Stimulated activated CD4-positive, alpha-beta T cell treated with anti-CD3 and anti-CD28 coated beads, Interleukin-15, amount 100 ng/mL, for 24 hours (primary cell): ENCODE results near the gene ELFN1.
"Not testable (repeated sequence)": the region's sequence is repeated elsewhere in the genome, so short reads cannot be mapped to it uniquely, and the experiment has no call there.

ENCODE experiments used
- DNase-seq: peaks from one replicate; pipeline ENCODE4 v3.0.0-alpha.2; 2020

Gene ELFN1

DNA sequence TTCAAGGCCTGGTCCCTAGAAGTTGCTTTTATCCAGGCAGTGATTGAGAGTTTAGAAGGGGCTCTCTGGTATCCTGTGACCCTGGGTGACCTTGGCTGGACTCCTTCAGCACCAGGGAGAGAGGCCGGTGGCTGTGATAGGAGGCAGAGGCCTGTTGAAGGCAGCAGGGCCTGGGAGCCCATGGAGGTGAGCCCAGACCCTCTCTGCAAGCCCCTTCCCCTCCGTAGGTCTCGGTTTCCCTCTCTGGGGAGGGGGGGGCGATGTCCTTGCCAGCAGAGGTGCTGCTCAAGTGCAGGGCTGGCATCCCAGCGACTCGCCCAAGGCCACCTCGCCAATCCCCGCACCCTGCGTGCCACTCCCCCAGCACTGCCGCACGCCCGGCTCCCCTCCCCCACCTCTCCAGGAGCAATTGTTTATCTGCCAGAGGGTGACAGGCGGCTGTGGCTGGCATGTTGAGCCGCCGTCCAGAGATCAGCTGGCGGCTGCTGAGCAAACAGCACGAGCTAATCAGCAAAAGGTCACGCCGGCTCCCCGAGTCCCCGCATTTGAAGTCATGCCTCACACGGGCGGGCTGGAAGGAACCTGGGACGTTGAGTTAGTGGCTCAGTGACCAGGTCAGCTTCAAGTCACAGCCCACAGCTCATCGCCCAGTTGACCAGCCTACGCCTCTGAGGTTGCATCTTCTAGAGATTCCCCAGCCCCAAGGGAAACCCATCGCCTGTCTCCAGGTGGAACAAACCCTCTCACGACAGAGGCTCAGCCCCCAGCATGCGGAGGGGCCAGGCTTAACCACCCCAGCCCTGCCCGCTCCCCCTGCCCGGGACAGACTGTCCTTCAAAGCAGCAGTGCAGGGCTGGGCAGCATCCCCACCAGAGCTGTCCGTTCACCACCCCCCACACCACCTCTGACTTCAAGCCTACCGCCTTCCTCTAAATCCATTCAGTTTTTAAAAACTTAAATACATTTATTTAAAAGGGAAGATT lies 43.7 kb downstream of the ELFN1 start:
- DNase-seq: no peak

DNA sequence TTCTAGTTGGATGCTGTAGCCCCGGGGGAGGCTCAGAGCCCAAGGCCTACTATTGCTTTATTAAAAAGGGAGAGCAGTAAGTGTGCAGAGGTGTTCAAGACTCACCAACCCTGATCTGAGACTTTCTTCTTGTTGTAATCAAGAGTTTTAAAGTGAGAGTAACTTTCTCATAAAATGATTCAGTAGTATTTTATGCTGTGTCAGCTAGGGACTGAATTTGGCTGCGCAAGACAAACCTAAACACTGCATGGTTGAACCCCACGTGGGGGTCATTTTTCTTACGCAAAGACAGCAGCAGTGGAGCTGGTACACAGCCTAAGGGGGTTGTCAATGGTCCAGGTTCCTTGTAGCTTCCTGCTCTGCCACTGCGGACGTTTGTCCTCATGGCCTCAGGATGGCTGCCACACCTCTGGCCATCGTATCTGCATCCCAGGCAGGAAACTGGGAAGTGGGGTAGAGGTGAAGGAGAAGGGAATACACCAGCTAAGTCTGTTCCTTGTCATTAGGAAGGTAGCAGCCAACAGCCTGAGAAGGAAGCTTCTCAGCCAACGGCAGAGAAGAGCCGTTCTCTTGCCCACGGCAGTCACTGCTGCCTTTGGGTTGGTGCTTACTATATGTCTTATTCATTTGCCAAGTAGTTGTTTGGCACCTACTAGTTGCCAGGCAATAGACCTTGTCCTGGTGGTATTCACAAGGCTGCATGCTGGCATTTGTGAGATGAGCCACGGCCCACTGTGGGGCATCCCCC lies 44.7 kb downstream of the ELFN1 start:
- DNase-seq: no peak

DNA sequence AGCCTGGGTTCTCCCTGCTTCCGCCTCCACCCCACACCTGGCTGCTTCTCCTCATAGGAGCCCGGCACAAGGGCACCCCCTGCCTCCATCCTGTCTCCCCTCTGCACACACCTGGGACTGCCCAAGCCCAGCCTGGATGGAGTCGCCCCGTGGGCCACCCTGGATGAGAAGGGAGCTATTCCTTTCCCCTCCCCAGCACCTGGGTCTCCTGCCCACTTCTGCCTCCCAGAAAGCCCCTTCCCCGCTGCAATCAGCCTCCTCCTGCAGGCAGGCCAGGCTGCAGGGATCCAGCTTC lies 45.2 kb downstream of the ELFN1 start:
- DNase-seq: no peak

DNA sequence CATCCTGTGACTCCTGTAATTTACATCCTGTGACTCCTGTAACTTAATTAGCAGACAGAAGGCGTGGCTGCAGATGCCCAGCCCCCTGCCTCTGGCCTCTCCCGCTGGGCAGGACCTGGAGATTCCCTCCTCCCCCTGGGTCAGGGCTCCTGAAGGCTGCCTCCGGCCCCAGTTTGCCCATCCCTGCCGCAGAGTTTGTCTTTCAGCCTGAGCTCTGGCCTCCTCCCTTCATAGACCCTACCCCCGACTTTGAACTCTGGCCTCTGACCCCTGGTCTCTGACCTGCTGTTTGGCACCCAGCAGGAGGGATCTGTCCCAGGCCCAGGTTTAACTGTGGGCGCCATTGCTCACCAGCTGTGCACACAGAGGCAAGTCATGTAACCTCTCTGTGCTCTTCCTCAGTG lies 45.6 kb downstream of the ELFN1 start:
- DNase-seq: no peak

DNA sequence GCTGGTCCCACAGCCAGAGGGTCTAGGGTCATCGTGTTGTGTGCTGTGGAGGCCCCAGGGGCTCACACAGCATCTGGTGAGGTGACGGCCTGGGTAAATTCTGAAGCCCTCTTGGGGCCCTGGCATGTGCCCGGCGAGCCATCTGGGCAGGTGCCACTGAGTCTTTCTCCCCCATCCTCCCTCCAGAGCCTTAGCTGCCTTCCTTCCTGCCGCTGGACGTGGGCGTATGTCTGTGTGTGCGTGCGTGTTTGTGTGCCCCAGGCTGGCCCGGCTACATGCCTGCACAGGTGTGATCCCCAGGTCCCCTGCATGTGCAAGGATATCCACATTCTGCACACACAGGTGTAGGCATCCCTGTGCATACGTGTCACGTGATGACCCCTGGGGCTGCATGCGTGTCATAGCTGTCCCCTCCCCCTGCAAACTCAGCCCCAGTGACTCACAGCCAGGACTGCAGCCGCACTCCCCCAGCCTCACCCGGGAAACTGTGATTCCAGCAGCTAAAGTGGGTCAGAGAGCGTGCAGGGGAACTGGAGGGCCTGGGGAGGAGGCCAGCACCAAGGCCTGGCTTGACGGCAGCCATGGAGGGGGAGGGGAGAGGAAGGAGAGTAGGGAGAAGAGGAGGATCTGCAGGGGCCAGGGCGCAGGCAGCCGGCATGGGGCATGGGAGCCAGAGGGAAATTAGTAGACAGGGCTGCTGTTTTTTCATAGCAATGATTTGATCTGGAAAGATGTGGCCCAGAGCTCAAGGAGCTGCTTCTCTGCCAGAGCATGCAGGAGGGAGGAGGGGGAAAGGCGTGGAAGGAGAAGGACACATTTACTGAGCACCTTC lies 46.4 kb downstream of the ELFN1 start:
- peak; percentile 21 for DNase-seq

DNA sequence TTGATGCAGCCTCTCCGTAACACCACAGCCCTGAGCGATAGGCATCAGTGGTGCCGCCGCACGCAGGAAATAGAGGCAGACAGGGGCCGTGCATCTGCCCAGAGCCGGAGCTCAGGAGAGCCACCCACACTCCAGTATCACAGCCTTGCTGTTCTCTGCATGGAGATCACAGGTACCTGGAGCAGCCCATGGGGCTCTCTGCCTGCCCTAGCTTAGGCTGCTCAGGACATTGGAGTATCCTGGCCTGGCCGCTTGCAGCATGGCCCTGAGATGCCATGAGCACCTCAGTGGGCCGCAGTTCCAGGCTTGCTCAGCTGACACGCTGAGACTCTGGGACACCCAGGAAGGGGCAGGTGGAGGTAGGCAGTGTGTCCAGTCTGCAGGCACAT lies 47.0 kb downstream of the ELFN1 start:
- no peak for DNase-seq

DNA sequence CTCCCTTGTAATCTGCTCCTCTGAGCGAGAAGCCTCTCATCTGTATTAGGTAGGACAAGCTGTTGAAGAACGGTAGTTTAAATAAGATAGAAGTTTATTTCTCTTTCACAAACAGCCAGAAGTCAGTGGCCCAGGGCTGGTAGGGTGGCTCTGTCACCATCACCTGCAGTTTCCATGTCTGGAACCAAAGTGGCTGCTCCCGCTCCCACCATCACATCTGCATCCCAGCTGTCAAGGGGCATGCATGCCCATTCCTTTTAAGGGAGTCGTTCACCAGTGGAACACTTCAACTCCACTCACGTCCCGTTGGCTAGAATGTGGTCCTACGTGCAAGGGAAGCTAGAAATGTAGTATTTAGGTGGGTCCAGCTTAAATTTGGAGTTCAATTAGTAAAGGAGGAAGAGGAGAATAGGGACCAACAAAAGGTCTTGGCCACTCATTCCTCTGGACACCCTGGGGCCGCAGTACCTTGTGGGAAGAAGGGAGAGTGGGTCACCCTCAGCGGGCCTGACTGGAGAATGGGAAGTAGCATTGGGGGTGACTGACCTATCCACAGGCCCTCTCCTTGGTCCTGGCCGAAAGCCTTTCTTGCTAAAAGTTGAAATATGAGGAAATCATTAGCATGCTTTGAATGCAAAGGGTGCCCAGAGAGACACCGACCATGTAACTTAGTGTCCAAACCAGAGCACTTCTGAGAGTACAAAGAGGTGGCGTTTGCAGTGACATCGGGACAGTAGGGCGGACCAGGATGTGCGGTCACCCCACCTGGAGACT lies 48.0 kb downstream of the ELFN1 start:
- DNase-seq: no peak

DNA sequence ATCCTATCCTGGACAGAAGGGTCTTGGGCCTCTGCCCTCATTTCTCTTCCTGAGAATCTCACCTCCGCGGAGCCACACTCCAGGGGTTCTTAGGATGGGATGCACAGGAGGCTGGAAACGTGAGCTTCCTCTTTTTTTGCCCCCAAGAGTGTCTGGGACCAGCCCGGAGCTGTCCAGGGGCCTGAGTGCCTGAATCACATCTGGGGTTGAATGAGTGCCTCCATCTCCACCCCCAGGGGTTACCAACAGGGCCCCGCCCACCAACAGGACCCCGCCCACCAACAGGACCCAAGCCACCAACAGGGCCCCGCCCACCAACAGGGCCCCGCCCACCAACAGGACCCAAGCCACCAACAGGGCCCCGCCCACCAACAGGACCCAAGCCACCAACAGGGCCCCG lies 48.8 kb downstream of the ELFN1 start:
- not testable (repeated sequence) for DNase-seq

DNA sequence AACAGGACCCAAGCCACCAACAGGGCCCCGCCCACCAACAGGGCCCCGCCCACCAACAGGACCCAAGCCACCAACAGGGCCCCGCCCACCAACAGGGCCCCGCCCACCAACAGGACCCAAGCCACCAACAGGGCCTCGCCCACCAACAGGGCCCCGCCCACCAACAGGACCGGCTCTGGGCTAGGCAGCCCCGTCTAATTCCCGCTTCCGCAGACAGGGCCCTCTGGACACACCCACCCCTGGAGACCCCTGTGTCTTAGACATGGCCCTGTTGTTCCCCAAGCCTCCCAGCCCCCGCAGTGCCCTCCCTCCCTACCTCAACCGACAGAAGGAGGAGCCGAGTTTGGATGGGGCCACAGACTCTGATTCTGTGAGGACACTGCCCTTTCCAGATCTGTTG lies 49.2 kb downstream of the ELFN1 start:
- DNase-seq: not testable (repeated sequence)

DNA sequence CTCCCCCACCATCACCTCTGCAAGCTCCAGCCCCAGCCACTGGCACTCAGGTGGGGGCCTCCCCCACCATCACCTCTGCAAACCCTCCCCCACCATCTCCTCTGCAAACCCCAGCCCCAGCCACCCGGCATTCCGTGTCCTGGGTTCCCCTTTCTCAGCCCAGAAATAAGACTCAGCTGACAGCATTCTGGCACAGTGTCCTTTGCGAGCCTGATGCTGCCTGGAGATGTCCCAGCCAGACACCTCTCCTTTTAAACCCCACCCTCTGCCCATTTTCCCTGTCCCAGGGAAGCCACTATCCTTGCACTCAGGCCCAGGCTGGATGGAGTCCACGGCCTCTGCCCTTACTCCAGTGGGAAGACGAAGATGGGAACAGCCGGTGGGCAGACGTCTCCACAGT lies 49.8 kb downstream of the ELFN1 start:
- no peak for DNase-seq

DNA sequence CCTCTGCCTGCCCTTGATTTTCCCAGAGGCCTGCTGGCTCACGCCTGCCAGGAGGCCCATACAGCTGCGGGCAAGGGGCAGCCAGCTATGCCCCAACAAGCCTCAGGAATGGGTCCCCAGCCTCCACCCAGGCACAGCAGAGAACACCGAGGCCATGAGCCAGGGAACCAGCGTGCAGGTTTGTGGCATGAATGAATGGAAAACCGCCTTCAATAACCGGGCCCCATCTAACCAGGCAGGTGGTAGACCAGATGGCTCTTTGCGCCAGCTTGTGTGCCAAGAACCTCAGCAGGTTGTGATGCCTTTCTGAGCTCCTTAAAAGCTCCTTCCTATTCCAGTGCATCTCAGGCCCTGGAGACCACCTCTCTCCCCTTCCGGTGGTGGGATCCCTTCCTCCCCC lies 50.2 kb downstream of the ELFN1 start:
- DNase-seq: no peak

DNA sequence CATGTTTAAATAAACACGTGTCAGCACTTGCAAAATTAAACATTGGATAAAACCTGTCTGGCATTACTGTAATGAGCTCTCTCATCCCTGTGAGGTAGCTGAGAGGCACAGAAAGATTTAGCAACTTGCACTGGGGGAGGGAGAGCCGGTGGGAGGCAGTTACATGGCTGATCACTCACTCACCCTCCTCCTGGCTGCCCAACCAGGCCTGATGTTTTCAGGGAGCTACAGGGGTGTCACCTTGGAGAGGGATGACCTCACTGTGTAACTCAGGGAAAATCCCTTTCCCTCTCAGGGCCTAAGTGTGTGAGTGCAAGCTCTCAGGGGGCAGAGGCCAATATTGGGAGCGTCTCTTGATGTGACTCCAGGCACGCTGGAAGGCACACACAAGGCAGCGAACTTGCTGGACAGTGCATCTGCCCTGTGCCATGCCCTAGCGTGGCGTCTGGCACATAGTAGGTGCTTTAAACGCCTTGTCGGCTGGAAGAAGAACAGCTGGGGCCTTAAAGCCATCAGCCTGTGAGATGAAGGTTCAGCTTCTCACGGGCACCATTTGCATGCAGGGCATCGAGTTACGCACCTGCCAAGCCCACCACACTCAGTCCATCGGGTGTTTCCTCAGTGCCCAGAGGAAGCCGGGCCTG lies 51.1 kb downstream of the ELFN1 start:
- no peak for DNase-seq

DNA sequence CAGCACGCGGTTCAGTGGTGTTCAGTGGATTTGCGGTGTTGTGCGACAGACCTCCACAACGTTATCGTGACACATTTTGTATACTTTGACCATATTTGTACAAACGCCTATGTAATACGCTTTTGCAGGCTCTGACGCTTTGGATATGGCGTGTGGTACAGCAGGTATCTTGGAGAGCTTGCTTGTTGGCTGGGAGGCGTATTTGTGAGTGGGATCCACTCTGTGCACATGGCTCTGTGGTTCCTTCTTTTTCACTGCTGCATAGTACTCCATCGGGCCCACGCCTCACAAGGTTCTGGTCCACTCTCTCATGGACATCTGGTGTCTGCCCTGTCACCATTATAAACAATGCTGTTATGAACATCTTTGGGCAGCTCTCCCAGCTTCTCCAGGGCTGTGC lies 53.2 kb downstream of the ELFN1 start:
- no peak for DNase-seq

DNA sequence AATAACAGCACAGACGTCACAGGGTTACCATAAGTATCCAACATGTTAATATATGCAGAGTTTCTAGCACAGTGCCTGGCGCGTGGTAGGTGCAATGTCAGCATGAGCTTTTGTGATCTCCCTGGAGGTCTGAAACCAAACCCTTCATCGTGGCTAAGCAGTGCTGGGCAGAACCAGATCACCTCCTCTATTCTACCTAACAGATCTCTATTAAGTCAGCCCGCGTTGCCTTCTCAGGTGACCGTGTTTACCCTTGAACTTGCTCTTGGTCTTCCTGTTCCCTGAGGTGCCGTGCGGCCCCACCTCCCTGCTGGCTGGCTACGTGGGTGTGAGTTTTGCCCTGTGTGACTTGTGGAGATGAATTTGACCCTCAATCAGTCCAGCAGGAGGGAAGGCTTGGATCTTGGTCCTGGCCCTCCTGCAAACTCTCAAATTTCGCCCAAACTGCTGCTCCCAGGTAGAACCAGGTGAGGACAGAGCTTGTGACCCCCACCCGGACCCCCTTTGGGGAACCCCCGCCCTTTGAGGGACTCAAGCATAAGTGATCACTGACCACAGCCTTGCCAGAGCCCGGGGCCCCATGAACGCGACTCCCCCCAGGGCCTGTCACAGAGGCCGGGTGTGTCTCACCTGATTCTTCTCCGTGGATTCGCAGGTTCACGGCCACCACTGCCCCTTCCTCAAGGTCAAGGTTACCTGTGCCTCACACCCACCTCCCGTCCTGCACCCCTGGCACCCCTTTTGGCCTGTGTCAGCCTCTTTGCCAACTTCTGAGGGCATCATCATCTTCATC lies 54.2 kb downstream of the ELFN1 start:
- DNase-seq: no peak

DNA sequence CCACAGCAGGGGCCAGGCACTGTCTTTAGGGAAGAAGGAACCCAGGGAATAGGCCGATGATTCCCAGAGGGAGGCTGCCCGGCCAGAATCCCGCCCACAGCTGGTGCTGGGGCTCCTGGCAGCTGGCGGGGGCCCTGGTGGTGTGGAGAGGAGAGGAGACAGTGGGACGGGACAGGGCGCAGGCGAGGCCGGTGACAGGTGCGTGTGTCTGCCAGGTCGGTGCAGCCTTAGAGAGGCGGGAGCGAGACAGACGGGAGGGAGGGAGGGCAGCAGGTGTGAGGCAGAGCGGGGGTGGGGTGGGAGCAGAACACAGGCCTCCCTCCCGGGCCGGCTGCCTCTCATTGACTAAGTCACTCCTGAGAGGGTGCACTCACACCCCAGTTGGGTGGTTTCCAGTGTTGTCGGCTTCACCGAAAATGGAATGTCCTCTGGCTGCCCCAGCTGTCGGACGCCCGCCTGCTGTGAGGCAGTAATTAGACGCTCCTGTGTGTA lies 55.2 kb downstream of the ELFN1 start:
- no peak for DNase-seq

DNA sequence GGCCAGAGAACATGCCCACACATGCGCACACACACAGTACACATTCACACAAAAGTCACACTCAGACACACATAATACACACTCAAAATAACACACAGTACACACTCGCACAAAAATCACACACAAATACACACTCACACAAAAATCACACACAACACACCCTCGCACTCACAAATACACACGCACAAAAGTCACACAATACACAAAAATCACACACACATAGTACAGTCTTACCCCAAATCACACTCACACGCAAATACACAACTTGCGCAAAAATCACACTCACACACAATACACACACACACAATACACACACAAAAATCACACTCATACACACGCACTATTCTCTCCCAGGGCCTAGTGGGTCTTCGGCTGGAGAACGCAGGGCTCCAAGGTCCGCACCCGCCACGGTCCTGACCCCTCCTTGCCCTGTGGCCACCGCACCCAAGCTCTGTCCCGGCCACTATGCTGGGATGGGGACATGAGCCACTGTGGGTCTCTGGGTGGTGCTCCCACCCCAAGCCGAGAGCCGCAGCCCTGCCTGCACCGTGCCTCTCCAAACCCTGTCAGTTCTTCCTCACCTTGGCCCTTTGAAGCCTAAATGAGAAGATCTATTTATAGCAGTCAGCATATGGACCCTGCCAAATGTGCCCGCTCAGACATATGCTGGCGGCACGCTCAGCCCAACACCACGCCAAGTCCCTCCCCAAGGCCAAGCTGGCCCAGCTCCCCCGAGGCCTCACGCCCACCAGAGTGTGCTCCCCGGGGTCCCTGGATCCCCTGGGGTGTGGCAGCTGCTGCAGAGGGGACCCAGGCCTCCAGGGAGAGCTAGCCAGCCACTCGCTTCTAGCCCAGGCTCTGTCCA lies 55.9 kb downstream of the ELFN1 start:
- DNase-seq: no peak

DNA sequence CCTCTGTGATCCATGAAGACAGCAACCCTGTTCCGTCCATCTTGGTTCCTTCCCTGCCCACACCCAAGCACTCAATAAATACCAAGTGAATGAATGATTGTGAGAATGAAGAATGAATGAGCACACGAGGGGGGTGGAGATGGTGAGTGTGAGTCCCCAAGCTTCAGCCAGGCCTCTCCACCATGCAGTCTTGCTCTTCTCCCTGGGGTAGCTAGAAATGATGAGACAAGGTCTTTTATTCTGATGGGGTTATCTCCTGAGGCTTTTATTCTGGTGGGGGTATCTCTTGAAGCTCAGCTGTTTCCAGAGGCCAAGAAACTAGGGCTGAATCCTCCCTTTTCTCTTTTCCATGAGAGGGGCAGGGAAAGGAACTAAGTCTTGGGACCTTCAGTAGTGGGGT lies 57.0 kb downstream of the ELFN1 start:
- no peak for DNase-seq

DNA sequence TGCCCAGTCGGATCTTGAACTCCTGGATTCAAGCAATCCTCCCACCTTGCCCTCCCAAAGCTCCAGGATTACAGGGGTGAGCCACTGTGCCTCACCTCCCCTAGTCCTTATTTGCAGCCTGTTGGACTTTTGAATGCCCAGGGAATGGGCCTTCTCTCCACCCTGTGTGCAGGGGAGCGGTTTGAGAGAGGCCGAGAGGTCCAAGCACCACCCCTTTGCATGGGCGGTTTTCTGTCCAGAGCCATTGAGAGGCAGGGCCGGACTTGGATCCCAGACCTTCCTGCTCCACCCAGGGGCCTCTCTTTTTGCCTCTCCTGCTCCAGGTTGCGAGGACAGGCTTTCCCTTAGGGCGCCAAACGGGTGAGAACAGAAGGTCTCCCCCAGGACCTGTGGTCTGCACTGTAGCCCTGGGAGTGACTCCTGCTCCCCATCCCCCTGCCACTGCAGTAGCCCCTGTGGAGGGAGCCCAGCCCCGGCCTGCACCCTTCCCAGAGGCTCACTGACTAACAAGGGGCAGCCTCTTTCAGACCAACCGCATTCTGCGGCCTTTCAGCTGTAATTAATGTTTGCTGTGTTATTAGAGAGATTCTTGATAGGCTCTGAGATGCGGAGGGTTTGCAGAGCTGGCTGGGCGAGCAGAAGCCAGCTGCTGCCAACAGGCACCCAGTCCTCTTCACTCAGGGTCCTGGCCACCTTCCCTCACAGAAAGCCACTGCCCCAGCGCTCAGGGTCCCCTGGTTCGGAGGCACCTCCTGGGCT lies 57.9 kb downstream of the ELFN1 start:
- no peak for DNase-seq

DNA sequence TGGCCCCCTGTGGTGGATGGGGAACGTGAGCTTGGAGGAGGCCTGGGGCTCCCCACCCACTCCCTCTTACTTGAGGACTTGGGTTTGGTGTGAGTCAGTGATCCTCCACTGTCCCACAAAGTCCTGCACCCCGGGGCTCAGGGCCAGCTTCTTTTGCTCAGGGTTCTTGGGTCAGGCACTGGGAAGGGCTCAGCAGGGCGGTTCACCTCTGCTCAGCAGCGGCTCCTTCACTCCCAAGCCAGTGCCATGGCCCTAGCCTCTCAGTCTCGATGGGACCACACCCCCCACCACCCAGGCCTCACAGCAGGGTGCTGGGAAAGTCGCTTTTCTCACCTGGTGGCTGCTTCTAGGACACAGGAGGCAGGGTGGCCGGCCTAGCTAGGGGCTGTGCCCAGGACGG lies 59.1 kb downstream of the ELFN1 start:
- no peak for DNase-seq
